Neural cell (in vitro differentiated cells): Measurements from ENCODE around the gene CHPF. TPM values are rescaled to one million over a fixed set of nuclear protein-coding genes. Genes with fewer than 3 reads are reported as not detected.

Experiments
- H2AFZ ChIP-seq: fragments of 200-600, 300-800 bp; sonication (generic), shearing (Covaris generic); 2 replicates; pipeline ENCODE4 v1.6.0; 2014; ENCODE audit warnings: low read depth, mild to moderate bottlenecking, antibody characterized with exemption, low read length, moderate library complexity
- H3F3A ChIP-seq: fragments of 200-600 bp; shearing (Covaris generic); 2 replicates; pipeline ENCODE4 v1.6.1; 2016; ENCODE audit warnings: mild to moderate bottlenecking, moderate library complexity, mixed read lengths, antibody characterized with exemption, low read length; ENCODE audit not compliant: insufficient read depth, poor library complexity, severe bottlenecking
- H3K27ac ChIP-seq: fragments of 200-600, 300-800 bp; sonication (generic), shearing (Covaris generic); 2 replicates; pipeline ENCODE4 v1.5.1; 2014; ENCODE audit warnings: mild to moderate bottlenecking, low read length, moderate library complexity
- H3K27me3 ChIP-seq: fragments of 300-800, 200-600 bp; sonication (generic), shearing (Covaris generic); 2 replicates; pipeline ENCODE4 v1.6.0; 2014; ENCODE audit warnings: mild to moderate bottlenecking, low read depth, low read length, moderate library complexity; ENCODE audit not compliant: insufficient read depth
- H3K36me3 ChIP-seq: fragments of 300-800, 200-600 bp; sonication (generic), shearing (Covaris generic); 2 replicates; pipeline ENCODE4 v1.5.1; 2014; ENCODE audit warnings: mild to moderate bottlenecking, antibody characterized with exemption, low read length, moderate library complexity; ENCODE audit not compliant: insufficient read depth
- H3K4me2 ChIP-seq: fragments of 300-800, 200-600 bp; sonication (generic), shearing (Covaris generic); 2 replicates; pipeline ENCODE4 v1.6.0; 2014; ENCODE audit warnings: mild to moderate bottlenecking, low read length
- H3K4me3 ChIP-seq: fragments of 300-800, 200-600 bp; sonication (generic), shearing (Covaris generic); 2 replicates; pipeline ENCODE4 v1.5.1; 2014; ENCODE audit warnings: mild to moderate bottlenecking, low read length, moderate library complexity
- H3K79me2 ChIP-seq: fragments of 200-600 bp; shearing (Covaris generic); replicated peaks from 2 replicates; pipeline ENCODE4 v1.6.0; 2014; ENCODE audit warnings: mild to moderate bottlenecking, low read length, moderate library complexity; ENCODE audit not compliant: insufficient read depth
- H3K9ac ChIP-seq: fragments of 300-800, 200-600 bp; sonication (generic), shearing (Covaris generic); 2 replicates; pipeline ENCODE4 v1.6.1; 2016; ENCODE audit warnings: mild to moderate bottlenecking, low read length, mixed read lengths
- H3K9me2 ChIP-seq: fragments of 200-600 bp; shearing (Covaris generic); 2 replicates; pipeline ENCODE4 v1.6.1; 2016; ENCODE audit warnings: mild to moderate bottlenecking, low read length, mixed read lengths; ENCODE audit not compliant: insufficient read depth
- H3K9me3 ChIP-seq: fragments of 200-600, 300-800 bp; sonication (generic), shearing (Covaris generic); 2 replicates; pipeline ENCODE4 v1.6.1; 2016; ENCODE audit warnings: mild to moderate bottlenecking, mixed run types, low read length, moderate library complexity, mixed read lengths
- H4K20me1 ChIP-seq: fragments of 200-600 bp; shearing (Covaris generic); 2 replicates; pipeline ENCODE4 v1.6.1; 2016; ENCODE audit warnings: mild to moderate bottlenecking, mixed run types; ENCODE audit not compliant: insufficient read depth
- EP300 ChIP-seq: fragments of 450-650 bp; conservative IDR thresholded peaks from 2 replicates; pipeline ENCODE4 v1.6.1; 2014; ENCODE audit warnings: antibody characterized with exemption, mild to moderate bottlenecking, moderate library complexity; ENCODE audit not compliant: poor library complexity, severe bottlenecking
- EZH2 ChIP-seq: fragments of 200-600, 300-800 bp; shearing (Covaris generic), sonication (generic); IDR thresholded peaks from 2 replicates; pipeline ENCODE4 v1.6.1; 2014; ENCODE audit warnings: antibody characterized with exemption, low read length, borderline replicate concordance, mild to moderate bottlenecking; ENCODE audit not compliant: insufficient read depth, poor library complexity, severe bottlenecking
- MXI1 ChIP-seq: fragments of 450-650 bp; conservative IDR thresholded peaks from 2 replicates; pipeline ENCODE4 v1.6.1; 2014; ENCODE audit warnings: antibody characterized with exemption, mild to moderate bottlenecking; ENCODE audit not compliant: poor library complexity, severe bottlenecking
- POLR2AphosphoS5 ChIP-seq: IDR thresholded peaks from 2 replicates; pipeline ENCODE4 v1.6.1; 2012
- RAD21 ChIP-seq: fragments of 450-650 bp; conservative IDR thresholded peaks from 2 replicates; pipeline ENCODE4 v1.6.1; 2014; ENCODE audit warnings: antibody characterized with exemption, mild to moderate bottlenecking, moderate library complexity
- REST ChIP-seq: IDR thresholded peaks from 2 replicates; pipeline ENCODE4 v1.6.1; 2012; ENCODE audit warnings: borderline replicate concordance
- SMC3 ChIP-seq: fragments of 450-650 bp; conservative IDR thresholded peaks from 2 replicates; pipeline ENCODE4 v1.6.1; 2014; ENCODE audit warnings: antibody characterized with exemption, mild to moderate bottlenecking, moderate library complexity; ENCODE audit not compliant: poor library complexity
- TAF1 ChIP-seq: IDR thresholded peaks from 2 replicates; pipeline ENCODE4 v1.6.1; 2012; ENCODE audit warnings: low read depth
- polyA plus RNA-seq: library from polyadenylated mRNA; depleted of rRNA; stranded (reverse); fragments of >200 nt; gene quantifications from 2 replicates; pipeline ENCODE4 v1.2.3, GENCODE V29; 2014
- TF ChIP-seq, protein P1 (sequence below): fragments of 450-650 bp; IDR thresholded peaks from 2 replicates; pipeline ENCODE4 v1.5.1; 2014; ENCODE audit warnings: antibody characterized with exemption, mild to moderate bottlenecking, moderate library complexity; ENCODE audit not compliant: poor library complexity, severe bottlenecking

The CHPF gene
- polyA plus RNA-seq, 1 donor from 2014 or later = 28.6 TPM

DNA sequence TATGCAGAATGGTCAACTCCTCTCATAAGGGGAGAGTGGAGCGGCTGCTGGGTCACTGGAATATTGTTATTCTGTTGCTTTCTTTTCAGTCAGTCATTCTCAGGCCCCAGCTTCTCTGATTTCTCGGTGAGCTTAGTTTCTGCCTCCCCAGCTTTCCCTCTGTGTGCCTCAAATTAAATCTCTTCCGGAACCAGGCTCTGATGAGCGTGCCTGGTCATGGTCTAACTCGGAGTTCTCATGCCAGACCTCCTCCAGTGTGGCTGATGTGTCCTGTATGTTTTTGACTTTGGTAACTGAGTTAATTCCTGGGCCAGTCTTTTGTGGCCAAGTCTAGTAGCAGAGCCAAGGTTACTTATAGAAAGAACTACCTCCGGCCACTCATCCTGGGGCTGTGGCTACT is 49.1 kb upstream of the CHPF start:
- no peak overlapping the region for H3K4me3 ChIP-seq

GRCh38 chr2:219591091-219591490 is 47.5 kb upstream of the CHPF start:
- Histone ChIP-seq H3K36me3 (no peaks in the 10 kb centered on the region), H3K79me2 (no peaks in the 10 kb centered on the region), H3K27ac (no peak overlapping the region), H3K9me2 (no peaks in the 10 kb centered on the region), H3K4me3 (no peak overlapping the region), H4K20me1 (no peaks in the 10 kb centered on the region), H3K9me3 (no peaks in the 10 kb centered on the region), H3K4me2 (no peak overlapping the region), H3F3A (no peaks in the 10 kb centered on the region), H2AFZ (no peak overlapping the region), H3K27me3 (no peaks in the 10 kb centered on the region), H3K9ac (no peak overlapping the region)
- TF ChIP-seq POLR2AphosphoS5 (no peak), RAD21 (no peak), TAF1 (no peak), REST (no peak), SMC3 (no peak), EP300 (no peak), EZH2 (no peak)
- TF ChIP-seq, protein P1, sequence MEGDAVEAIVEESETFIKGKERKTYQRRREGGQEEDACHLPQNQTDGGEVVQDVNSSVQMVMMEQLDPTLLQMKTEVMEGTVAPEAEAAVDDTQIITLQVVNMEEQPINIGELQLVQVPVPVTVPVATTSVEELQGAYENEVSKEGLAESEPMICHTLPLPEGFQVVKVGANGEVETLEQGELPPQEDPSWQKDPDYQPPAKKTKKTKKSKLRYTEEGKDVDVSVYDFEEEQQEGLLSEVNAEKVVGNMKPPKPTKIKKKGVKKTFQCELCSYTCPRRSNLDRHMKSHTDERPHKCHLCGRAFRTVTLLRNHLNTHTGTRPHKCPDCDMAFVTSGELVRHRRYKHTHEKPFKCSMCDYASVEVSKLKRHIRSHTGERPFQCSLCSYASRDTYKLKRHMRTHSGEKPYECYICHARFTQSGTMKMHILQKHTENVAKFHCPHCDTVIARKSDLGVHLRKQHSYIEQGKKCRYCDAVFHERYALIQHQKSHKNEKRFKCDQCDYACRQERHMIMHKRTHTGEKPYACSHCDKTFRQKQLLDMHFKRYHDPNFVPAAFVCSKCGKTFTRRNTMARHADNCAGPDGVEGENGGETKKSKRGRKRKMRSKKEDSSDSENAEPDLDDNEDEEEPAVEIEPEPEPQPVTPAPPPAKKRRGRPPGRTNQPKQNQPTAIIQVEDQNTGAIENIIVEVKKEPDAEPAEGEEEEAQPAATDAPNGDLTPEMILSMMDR = no peak

More for the DNA sequence above, 49.1 kb upstream of the CHPF start:
- Histone ChIP-seq H2AFZ (no peak overlapping the region), H3K9ac (no peak overlapping the region), H4K20me1 (no peaks in the 10 kb centered on the region), H3K27me3 (no peaks in the 10 kb centered on the region), H3K4me2 (no peak overlapping the region), H3K9me2 (no peaks in the 10 kb centered on the region), H3K27ac (no peak overlapping the region), H3K79me2 (no peaks in the 10 kb centered on the region), H3K9me3 (no peaks in the 10 kb centered on the region), H3K36me3 (no peaks in the 10 kb centered on the region), H3F3A (no peaks in the 10 kb centered on the region)
- TF ChIP-seq EP300 (no peak), RAD21 (no peak), EZH2 (no peak), TAF1 (no peak), SMC3 (no peak), REST (no peak), MXI1 (no peak), POLR2AphosphoS5 (no peak)
- TF ChIP-seq, protein P1 = no peak
